Aorta (tissue), 5 donors: ENCODE data around the gene SPEM1. TPM values are rescaled to one million over a fixed set of nuclear protein-coding genes. Genes with fewer than 3 reads are reported as not detected.

ENCODE experiments used
- ATAC-seq: fragments of 200-7000 bp; cut with Tn5 transposase; one replicate; pipeline ENCODE4 v1.9.1; 2022; ENCODE audit warnings: moderate library complexity; ENCODE audit not compliant: low FRiP score
- DNase-seq, 2 donors: peaks; one replicate each; pipeline ENCODE4 v3.0.0-alpha.2; 2020
- H3K27ac ChIP-seq, 2 donors: one replicate each; pipeline ENCODE4 v1.5.1; 2013; ENCODE audit warnings: low read length in 2 of 2, mild to moderate bottlenecking in 2 of 2, moderate library complexity in 2 of 2, control low read depth in 1 of 2, inconsistent platforms in 1 of 2, low read depth in 1 of 2
- H3K27me3 ChIP-seq, 2 donors: one replicate each; pipeline ENCODE4 v1.6.1; 2013; ENCODE audit warnings: control low read depth in 1 of 2, low read length in 1 of 2, mild to moderate bottlenecking in 1 of 2, moderate library complexity in 1 of 2; ENCODE audit not compliant: insufficient read depth in 2 of 2, control insufficient read depth in 1 of 2
- H3K36me3 ChIP-seq, 2 donors: one replicate each; pipeline ENCODE4 v1.6.1; 2013; ENCODE audit warnings: control low read depth in 1 of 2, low read length in 1 of 2, mild to moderate bottlenecking in 1 of 2; ENCODE audit not compliant: insufficient read depth in 2 of 2, control insufficient read depth in 1 of 2
- H3K4me1 ChIP-seq, 2 donors: one replicate each; pipeline ENCODE4 v1.6.1; 2013; ENCODE audit warnings: low read length in 2 of 2, control low read depth in 1 of 2, mild to moderate bottlenecking in 1 of 2, moderate library complexity in 1 of 2; ENCODE audit not compliant: insufficient read depth in 2 of 2, control insufficient read depth in 1 of 2
- H3K4me3 ChIP-seq, 2 donors: one replicate each; pipeline ENCODE4 v1.5.1; 2013; ENCODE audit warnings: low read length in 2 of 2, control low read depth in 1 of 2, mild to moderate bottlenecking in 1 of 2
- H3K9me3 ChIP-seq: one replicate; pipeline ENCODE4 v1.6.1; 2013; ENCODE audit warnings: mild to moderate bottlenecking, low read length; ENCODE audit not compliant: control insufficient read depth
- WGBS, 2 donors: extraction: QIAGEN DNeasy Blood & Tissue Kit; methylation state at CpG; one replicate each; pipeline ENCODE4 v1.1.7; 2013; 5-methylcytosine and 5-hydroxymethylcytosine counted together
- intact Hi-C, 2 donors: fragments of 100-400 bp; cut with DNase I; formaldehyde crosslinking; loops; one replicate each; pipeline versions ENCODE4 v1.14.2 to v1.15.0; 2022
- polyA plus RNA-seq, 2 donors: library from polyadenylated mRNA; stranded (reverse); fragments of 200-250 nt; gene quantifications; one replicate each; pipeline ENCODE4 v1.2.3, GENCODE V29; 2013
- total RNA-seq, 2 donors: library from RNA; stranded (reverse); fragmentation: NEBNext Ultra II Directional; extraction: Animal tissue kit (Norgen Biotek cat#: 25700); gene quantifications; one replicate each; pipeline ENCODE4 v1.2.1, GENCODE V29; 2021
- donor health status: healthy with polysubstance abuse.
- donor health status: Bipolar disorder and iron deficiency.
- donor health status: DM: no; HTN: no; CAD: no.
- donor health status: DM: no; HTN: no; CAD: no.
- donor health status: DM: yes; HTN: yes; CAD: no.

SPEM1 gene
- total and polyA plus RNA-seq, 4 donors: not detected

DNA sequence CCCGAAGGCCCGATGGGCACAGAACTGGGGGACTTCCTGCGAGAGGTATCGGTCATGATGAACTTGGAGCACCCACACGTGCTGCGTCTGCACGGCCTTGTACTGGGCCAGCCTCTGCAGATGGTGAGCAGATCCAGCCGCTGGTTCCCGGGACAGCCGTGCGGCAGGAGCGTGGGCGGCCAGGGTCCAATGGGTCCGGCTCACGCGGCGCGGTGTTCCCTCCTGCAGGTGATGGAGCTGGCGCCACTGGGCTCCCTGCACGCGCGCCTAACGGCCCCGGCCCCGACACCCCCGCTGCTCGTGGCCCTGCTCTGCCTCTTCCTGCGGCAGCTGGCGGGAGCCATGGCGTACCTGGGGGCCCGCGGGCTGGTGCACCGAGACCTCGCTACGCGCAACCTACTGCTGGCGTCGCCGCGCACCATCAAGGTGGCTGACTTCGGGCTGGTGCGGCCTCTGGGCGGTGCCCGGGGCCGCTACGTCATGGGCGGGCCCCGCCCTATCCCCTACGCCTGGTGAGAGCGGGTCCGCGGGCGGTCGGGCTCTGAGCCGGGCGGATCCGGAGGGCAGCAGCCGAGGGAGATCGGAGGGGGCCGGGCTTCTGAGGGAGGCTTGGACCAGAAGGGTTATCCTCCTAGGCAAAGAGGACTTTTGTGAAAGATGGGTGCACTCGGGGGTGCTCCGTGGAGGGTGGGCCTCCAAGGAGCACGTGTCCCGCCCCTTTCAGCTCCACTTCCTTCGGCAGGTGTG, 36.2 kb upstream of the SPEM1 start:
- H3K9me3 ChIP-seq: no peaks in the 10 kb centered on the region
- peak; percentile 80 for ATAC-seq
- H3K4me1 ChIP-seq: no peaks in the 10 kb centered on the region
- 3 to 5% methylated on average over 55 to 65 of the region's 65 CpGs for WGBS, 2 donors
- no peak overlapping the region for H3K4me3 ChIP-seq
- peak in 1 of 2 donors; percentile 56 for DNase-seq
- no peaks in the 10 kb centered on the region for H3K27me3 ChIP-seq
- no peak overlapping the region for H3K27ac ChIP-seq
- intact Hi-C loops: no loop called here
- no peaks in the 10 kb centered on the region for H3K36me3 ChIP-seq

DNA sequence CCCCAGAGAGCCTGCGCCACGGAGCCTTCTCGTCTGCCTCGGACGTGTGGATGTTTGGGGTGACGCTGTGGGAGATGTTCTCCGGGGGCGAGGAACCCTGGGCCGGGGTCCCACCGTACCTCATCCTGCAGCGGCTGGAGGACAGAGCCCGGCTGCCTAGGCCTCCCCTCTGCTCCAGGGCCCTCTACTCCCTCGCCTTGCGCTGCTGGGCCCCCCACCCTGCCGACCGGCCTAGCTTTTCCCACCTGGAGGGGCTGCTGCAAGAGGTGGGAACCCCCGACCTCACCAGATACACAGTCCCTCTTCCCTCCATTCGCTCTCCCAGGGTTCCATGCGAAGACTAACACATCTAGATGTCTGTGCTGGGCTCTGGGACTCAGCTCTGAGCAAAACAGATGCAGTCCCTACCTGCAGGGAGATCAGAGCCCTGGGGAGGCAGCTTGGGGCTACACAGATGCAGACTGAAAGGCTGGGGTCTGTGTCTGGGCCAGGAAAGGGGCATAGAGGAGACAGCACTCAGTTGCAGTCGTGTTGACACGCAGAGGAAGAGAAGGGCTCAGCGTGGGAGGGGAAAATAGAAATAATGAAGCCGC, 35.5 kb upstream of the SPEM1 start:
- H3K9me3 ChIP-seq: no peaks in the 10 kb centered on the region
- H3K27ac ChIP-seq: no peak overlapping the region
- no peaks in the 10 kb centered on the region for H3K27me3 ChIP-seq
- no peaks in the 10 kb centered on the region for H3K36me3 ChIP-seq
- WGBS, 2 donors: 54% methylated on average over 23 of the region's 23 CpGs
- no peak for DNase-seq
- H3K4me3 ChIP-seq: no peak overlapping the region
- intact Hi-C loops: no loop called here
- H3K4me1 ChIP-seq: no peaks in the 10 kb centered on the region
- ATAC-seq: no peak

DNA sequence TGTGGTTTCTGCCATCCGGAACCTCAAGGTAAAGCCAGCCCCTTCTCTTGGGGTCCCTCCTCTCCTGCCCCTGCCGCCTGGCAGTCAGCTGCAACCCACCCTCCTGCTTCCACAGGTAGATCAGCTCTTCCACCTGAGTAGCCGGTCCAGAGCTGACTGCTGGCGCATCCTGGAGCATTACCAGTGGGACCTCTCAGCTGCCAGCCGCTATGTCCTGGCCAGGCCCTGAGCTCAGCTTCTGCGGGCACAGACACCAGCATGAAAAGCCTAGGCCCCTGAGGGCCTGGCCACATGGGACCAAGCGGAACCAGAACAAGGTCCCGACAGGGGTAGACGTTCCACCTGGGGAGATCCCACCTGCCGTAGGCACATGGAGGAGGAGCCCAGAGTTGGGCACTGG, 31.3 kb upstream of the SPEM1 start:
- H3K4me1 ChIP-seq: no peaks in the 10 kb centered on the region
- H3K27ac ChIP-seq: no peak overlapping the region
- no peaks in the 10 kb centered on the region for H3K27me3 ChIP-seq
- WGBS, 2 donors: 95 to 96% methylated on average over 10 of the region's 10 CpGs
- DNase-seq (no peak), ATAC-seq (no peak)
- H3K36me3 ChIP-seq: no peaks in the 10 kb centered on the region
- no peak overlapping the region for H3K4me3 ChIP-seq
- intact Hi-C loops: no loop called here
- no peaks in the 10 kb centered on the region for H3K9me3 ChIP-seq

DNA sequence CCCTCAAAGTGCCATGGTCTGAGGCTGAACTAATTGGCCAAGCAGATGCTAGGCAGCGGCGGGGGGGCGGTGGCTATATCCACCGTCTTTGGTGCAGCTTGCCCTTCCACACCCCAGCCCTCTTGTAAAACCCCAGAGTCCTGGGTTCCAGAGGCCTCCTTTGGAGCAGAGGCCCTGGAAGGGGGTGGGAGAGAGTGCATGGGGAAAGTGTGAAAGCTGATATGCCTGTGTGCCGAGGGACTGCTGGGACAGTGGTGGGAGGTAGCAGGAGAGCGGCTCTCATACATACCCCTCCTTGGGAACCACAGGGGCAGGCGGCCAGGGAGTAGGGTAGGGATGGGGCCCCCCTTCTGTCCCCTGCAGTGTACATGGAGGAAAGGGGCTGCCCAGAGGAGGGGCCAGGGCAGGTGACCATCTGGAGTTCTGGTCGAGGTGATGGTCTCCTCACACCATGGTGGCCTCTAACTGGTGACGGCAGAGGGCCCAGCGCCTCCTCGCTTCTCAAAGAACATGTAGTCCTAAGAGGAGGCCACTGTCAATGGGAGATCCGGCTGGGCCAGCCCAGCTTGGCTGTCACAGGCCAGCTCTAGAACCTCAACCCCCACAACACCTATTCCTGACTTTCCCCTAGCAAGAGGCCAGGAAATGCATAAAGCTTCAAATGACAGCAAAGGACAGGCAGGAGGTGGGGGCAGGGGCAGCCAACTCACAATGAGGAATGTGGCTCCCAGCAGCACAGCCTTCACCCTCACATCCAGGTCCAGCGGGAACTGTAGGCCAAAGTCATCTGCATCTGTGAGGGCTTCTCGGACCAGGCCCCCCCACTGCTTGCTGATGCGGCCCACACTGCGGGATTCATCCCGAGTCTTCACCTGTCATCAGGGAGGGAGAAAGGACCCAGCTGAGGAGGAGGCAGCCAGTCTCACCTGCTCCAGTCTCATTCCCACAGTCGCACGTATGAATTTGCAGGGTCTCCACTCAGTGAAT, 29.9 kb upstream of the SPEM1 start:
- Histone ChIP-seq H3K4me3 (no peak overlapping the region), H3K27ac (no peak overlapping the region), H3K36me3 (no peaks in the 10 kb centered on the region), H3K27me3 (no peaks in the 10 kb centered on the region), H3K9me3 (no peaks in the 10 kb centered on the region), H3K4me1 (no peaks in the 10 kb centered on the region)
- ATAC-seq (no peak), DNase-seq (no peak)
- 86 to 92% methylated on average over 19 of the region's 19 CpGs for WGBS, 2 donors
- intact Hi-C loops: loop anchor here in 1 of 2 donors (5.0 kb wide), 1 partner anchor 33 kb away; the partner anchor contains the start of gene TMEM95

DNA sequence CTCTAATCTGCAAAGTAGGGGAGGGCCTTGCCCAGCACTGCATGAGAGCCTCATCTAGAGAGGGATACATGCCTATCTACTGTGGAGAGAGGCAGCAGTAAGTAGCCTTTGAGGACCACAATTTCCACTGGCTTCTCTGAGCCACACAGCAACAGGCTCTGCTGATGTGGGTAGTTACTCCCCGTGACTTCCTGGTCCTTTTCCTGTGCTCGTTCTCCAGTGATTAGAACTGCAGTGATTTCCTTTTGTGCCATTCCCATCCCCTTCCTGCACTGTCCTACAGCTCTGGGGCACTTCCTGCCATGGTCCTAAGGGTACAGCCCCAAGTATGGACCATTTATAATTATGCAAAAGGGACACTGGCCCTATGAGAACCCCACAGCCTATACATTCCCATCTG, 28.8 kb upstream of the SPEM1 start:
- H3K9me3 ChIP-seq: no peaks in the 10 kb centered on the region
- no peaks in the 10 kb centered on the region for H3K4me1 ChIP-seq
- intact Hi-C loops: loop anchor here in 1 of 2 donors (5.0 kb wide), 1 partner anchor 34 kb away; the partner anchor contains the start of gene TMEM95
- H3K27ac ChIP-seq: no peak overlapping the region
- H3K4me3 ChIP-seq: no peak overlapping the region
- DNase-seq (no peak), ATAC-seq (no peak)
- 83 to 87% methylated on average over 2 of the region's 2 CpGs for WGBS, 2 donors
- H3K36me3 ChIP-seq: no peaks in the 10 kb centered on the region
- no peaks in the 10 kb centered on the region for H3K27me3 ChIP-seq

DNA sequence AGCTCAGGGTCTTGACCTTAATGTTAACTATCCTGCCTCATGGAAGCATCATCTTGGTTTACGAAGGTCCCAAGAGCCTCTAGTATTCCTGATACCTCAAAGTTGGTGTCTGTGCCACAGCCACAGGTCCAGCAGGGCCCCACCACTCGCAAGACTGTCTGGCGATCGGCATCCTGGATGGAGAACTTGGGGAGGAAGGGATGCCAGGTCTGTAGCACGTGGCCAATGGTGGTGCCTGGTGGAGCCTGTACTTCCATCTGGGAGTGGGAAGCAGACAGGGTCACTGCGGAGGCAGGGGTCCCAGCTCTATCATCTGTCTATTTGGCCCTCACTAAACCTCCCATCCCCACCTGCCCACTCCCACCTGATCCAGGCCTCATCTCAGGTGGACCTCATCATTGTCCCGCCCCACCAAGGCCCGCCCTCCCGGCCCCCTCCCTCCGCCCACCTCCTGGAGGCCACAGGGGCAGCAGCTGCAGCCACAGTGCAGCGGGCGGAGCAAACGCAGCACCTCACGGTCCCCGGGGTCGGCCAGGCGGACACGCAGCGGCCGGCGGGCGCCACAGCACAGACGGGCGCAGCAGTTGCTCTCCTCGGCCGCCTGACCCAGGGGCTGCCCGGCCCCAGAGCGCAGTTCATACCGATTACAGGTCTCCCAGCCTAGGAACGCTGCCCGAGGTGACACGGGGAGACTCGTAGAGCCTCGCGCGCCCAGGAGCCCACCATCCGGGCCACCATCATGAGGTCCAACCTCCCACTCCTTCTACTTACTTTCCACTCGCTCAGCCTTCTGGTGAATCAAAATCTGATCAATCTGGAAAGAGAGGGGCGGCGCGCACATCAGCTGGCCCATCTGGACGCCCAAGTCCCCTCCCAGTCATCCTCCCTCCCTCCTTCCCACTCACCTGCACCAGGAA, 27.2 kb upstream of the SPEM1 start:
- Histone ChIP-seq H3K36me3 (no peaks in the 10 kb centered on the region), H3K4me1 (no peaks in the 10 kb centered on the region), H3K9me3 (no peaks in the 10 kb centered on the region), H3K27me3 (no peaks in the 10 kb centered on the region), H3K4me3 (no peak overlapping the region), H3K27ac (no peak overlapping the region)
- whole genome bisulfite sequencing, 2 donors: 79 to 84% methylated on average over 38 to 42 of the region's 42 CpGs
- intact Hi-C loops: loop anchor here in 1 of 2 donors (5.0 kb wide), 1 partner anchor 36 kb away; the partner anchor contains the start of gene TMEM95
- DNase-seq: peak in 1 of 2 donors; percentile 73
- ATAC-seq: no peak

DNA sequence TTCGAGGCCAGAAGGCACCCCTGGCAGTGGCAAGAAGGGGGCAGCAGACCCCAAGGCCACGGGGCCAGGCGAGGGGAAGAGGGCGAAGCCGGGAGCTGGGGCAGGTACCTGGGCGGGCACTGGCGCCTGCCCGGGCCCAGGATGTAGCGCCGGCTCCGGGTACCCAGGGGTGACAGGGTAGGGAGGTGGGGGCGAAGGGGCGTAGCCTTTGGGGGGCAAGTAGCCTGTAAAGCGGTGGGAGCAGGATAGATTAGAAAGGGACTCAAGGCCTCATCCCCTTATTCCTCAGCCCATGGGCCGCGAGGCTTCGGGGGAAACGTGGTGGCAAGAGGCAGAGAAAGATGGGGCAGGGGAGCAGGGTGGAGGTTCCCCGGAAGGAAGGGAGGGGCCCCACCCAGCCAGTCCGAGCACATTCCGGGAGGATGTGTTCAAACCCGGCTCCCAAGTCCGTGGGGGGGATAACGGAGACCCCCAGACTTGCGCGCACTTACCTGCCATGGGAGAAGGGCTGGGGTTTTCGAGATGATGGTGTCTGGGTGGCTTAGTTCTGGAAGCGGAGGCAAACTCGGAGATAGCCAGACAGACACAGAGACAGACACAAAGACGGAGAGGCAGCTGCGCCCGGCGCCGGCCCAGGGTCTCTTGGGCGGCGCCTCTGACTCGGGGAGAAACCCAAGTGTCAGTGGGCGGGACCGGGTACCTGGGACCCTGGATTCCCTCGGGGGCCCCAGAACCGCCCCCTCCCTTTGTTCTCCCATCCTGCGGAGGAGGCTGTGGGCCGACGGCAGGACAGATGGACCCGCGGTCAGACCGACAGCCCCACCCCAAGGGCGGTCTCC, 26.3 kb upstream of the SPEM1 start:
- ATAC-seq: peak; percentile 42
- intact Hi-C loops: loop anchor here (1.0 to 5.0 kb wide), 2 partner anchors 9 to 37 kb away; partner anchors contain the start of gene TMEM95 (in 1 of the 2)
- DNase-seq: peak in 1 of 2 donors; percentile 74
- H3K9me3 ChIP-seq: no peaks in the 10 kb centered on the region
- H3K27ac ChIP-seq: peak overlapping the region; percentile 19 to 45
- 8 to 9% methylated on average over 43 to 48 of the region's 48 CpGs for WGBS, 2 donors
- no peaks in the 10 kb centered on the region for H3K27me3 ChIP-seq
- no peaks in the 10 kb centered on the region for H3K4me1 ChIP-seq
- H3K4me3 ChIP-seq: peak overlapping the region; percentile 53 to 89
- H3K36me3 ChIP-seq: no peaks in the 10 kb centered on the region
